B cell (primary cell): ENCODE results near the gene KIAA0232. TPM values are rescaled to one million over a fixed set of nuclear protein-coding genes. Genes with fewer than 3 reads are reported as not detected.

Experiments
- ATAC-seq: fragments of 200-7000 bp; cut with Tn5 transposase; one replicate; pipeline ENCODE4 v1.10.0; 2021; ENCODE audit warnings: low read depth, mild to moderate bottlenecking, moderate number of reproducible peaks, moderate library complexity
- CTCF ChIA-PET: fragments of 350-600 bp; sonication (Branson Sonifier 250); formaldehyde crosslinking; loops from one replicate; lab custom pipeline; 2021; ENCODE audit warnings: antibody characterized with exemption, inconsistent platforms; lab: Charles Lee
- POLR2A ChIA-PET: fragments of 350-600 bp; sonication (Branson Sonifier 250); formaldehyde crosslinking; loops from one replicate; lab custom pipeline; 2021; ENCODE audit warnings: antibody characterized with exemption; lab: Charles Lee
- DNase-seq: peaks from one replicate; pipeline ENCODE4 v3.0.0; 2013
- H2AFZ ChIP-seq: 2 replicates; pipeline ENCODE4 v1.6.1; 2012; ENCODE audit warnings: mild to moderate bottlenecking, low read depth, low read length; ENCODE audit not compliant: insufficient read depth, poor library complexity, severe bottlenecking
- H3K27ac ChIP-seq, 2 donors: 1 replicate in 1 of 2; 2 replicates in 1 of 2; pipeline ENCODE4 v1.5.1; 2012 to 2013; ENCODE audit warnings: low read length in 2 of 2, mild to moderate bottlenecking in 2 of 2, moderate library complexity in 1 of 2
- H3K27me3 ChIP-seq, 4 experiments: fragments of 200-600 bp in 1 of 4; sonication (generic) in 1 of 4; replicated peaks in 1 of 4; 1 replicate in 2 of 4; 2 replicates in 2 of 4; pipeline versions ENCODE4 v1.6.1 to v1.7.0; 2013 to 2016; ENCODE audit warnings: low read length in 3 of 4, mild to moderate bottlenecking in 2 of 4, mixed read lengths in 1 of 4, moderate library complexity in 1 of 4; ENCODE audit not compliant: insufficient read depth in 4 of 4, control insufficient read depth in 3 of 4; ENCODE audit errors: control extremely low read depth in 1 of 4
- H3K36me3 ChIP-seq, 2 experiments: replicated peaks in 1 of 2; 1 replicate in 1 of 2; 2 replicates in 1 of 2; pipeline versions ENCODE4 v1.6.1 to v1.7.1; 2013; ENCODE audit warnings: low read length in 1 of 2; ENCODE audit not compliant: insufficient read depth in 2 of 2, control insufficient read depth in 1 of 2; ENCODE audit errors: control extremely low read depth in 1 of 2, extremely low read depth in 1 of 2
- H3K4me1 ChIP-seq, 2 donors: fragments of 200-600 bp in 1 of 2; sonication (generic) in 1 of 2; 1 replicate in 1 of 2; 2 replicates in 1 of 2; pipeline versions ENCODE4 v1.5.1 to v1.6.1; 2013 to 2017; ENCODE audit warnings: low read length in 2 of 2; ENCODE audit not compliant: control insufficient read depth in 2 of 2, insufficient read depth in 2 of 2
- H3K4me2 ChIP-seq: replicated peaks from 2 replicates; pipeline ENCODE3; 2012; ENCODE audit warnings: mild to moderate bottlenecking, low read depth, low read length; ENCODE audit not compliant: poor library complexity, severe bottlenecking
- H3K4me3 ChIP-seq, 5 experiments: fragments of 200-600 bp in 1 of 5; sonication (generic) in 1 of 5; 1 replicate in 3 of 5; 2 replicates in 2 of 5; pipeline versions ENCODE4 v1.5.1 to v1.7.0; 2011 to 2016; ENCODE audit warnings: low read length in 4 of 5, mild to moderate bottlenecking in 4 of 5, low read depth in 2 of 5, control low read depth in 1 of 5, moderate library complexity in 1 of 5; ENCODE audit not compliant: insufficient read depth in 1 of 5; ENCODE audit errors: control extremely low read depth in 1 of 5, extremely low read depth in 1 of 5
- H3K79me2 ChIP-seq: fragments of 200-600 bp; sonication (generic); one replicate; pipeline ENCODE4 v1.6.0; 2016; ENCODE audit warnings: low read length; ENCODE audit not compliant: control insufficient read depth, insufficient read depth
- H3K9ac ChIP-seq: fragments of 200-600 bp; sonication (generic); 2 replicates; pipeline ENCODE4 v1.6.1; 2017; ENCODE audit warnings: mild to moderate bottlenecking, low read length, moderate library complexity
- H3K9me3 ChIP-seq, 3 donors: one replicate each; pipeline versions ENCODE4 v1.6.1 to v1.7.1; 2013; ENCODE audit warnings: low read length in 2 of 3; ENCODE audit not compliant: control insufficient read depth in 2 of 3, insufficient read depth in 1 of 3; ENCODE audit errors: control extremely low read depth in 1 of 3
- H4K20me1 ChIP-seq: 2 replicates; pipeline ENCODE4 v1.6.0; 2012; ENCODE audit warnings: mild to moderate bottlenecking, low read length; ENCODE audit not compliant: insufficient read depth, control insufficient read depth, poor library complexity, severe bottlenecking
- H3K27ac Mint-ChIP-seq: one replicate; pipeline ENCODE4 v1.8.0; 2021; ENCODE audit warnings: mixed read lengths
- H3K27me3 Mint-ChIP-seq: one replicate; pipeline ENCODE4 v1.8.0; 2021; ENCODE audit warnings: mixed read lengths
- H3K4me1 Mint-ChIP-seq: one replicate; pipeline ENCODE4 v1.8.0; 2021; ENCODE audit warnings: mixed read lengths
- H3K4me3 Mint-ChIP-seq: one replicate; pipeline ENCODE4 v1.8.0; 2021; ENCODE audit warnings: mixed read lengths
- H3K9me3 Mint-ChIP-seq: one replicate; pipeline ENCODE4 v1.8.0; 2022; ENCODE audit warnings: mixed read lengths; ENCODE audit not compliant: insufficient read depth
- EZH2 ChIP-seq: IDR thresholded peaks from 2 replicates; pipeline ENCODE4 v1.6.1; 2012; ENCODE audit warnings: borderline replicate concordance, low read depth, mild to moderate bottlenecking, moderate library complexity, low read length; ENCODE audit not compliant: insufficient read depth, poor library complexity, severe bottlenecking
- WGBS: methylation state at CpG from one replicate; pipeline ENCODE4 v1.1.5; 2013; ENCODE audit warnings: missing lambda C conversion rate; ENCODE audit not compliant: insufficient coverage; 5-methylcytosine and 5-hydroxymethylcytosine counted together
- intact Hi-C: fragments of 100-400 bp; cut with micrococcal nuclease; formaldehyde crosslinking; loops from one replicate; pipeline ENCODE4 v1.10.0; 2022
- polyA plus RNA-seq: library from polyadenylated mRNA; depleted of rRNA; stranded (reverse); fragments of >200 nt; gene quantifications from 2 replicates; pipeline ENCODE4 v1.2.3, GENCODE V29; 2012
- total RNA-seq, 2 donors: library from RNA; stranded (reverse); fragments of 120-200 nt in 1 of 2; gene quantifications; 1 replicate in 1 of 2; 2 replicates in 1 of 2; pipeline versions ENCODE4 v1.2.3 to v1.2.4, GENCODE V29; 2013 to 2022
- TF ChIP-seq, protein P1 (sequence below): fragments of 200-600 bp; IDR thresholded peaks from one replicate; pipeline ENCODE4 v1.8.0; 2022; ENCODE audit warnings: antibody characterized with exemption, mild to moderate bottlenecking

KIAA0232 gene
- total and polyA plus RNA-seq, 2 donors (not counting 1 experiment from before 2014, with no cell fraction given), result 2.9 to 20.8 TPM

- peaks cover 0 to 9% of the 10 kb centered on the region in 2 donors for H3K4me1 ChIP-seq
- no peak overlapping the region for H3K9ac ChIP-seq
- DNase-seq, result no peak
- H3K79me2 ChIP-seq, result no peaks in the 10 kb centered on the region
- H3K4me3 Mint-ChIP-seq, result no peak overlapping the region
- peaks cover 0 to 8% (median 0%) of the 10 kb centered on the region in 4 experiments for H3K27me3 ChIP-seq
- ATAC-seq, result no peak
- no peak overlapping the region for H3K27ac ChIP-seq
- WGBS, result 100% methylated on average over 3 of the region's 7 CpGs
- ChIA-PET CTCF (no interaction called here), POLR2A (no interaction called here)
- H4K20me1 ChIP-seq, result no peaks in the 10 kb centered on the region
- no peaks in the 10 kb centered on the region for H3K36me3 ChIP-seq
- no peaks in the 10 kb centered on the region for H3K9me3 ChIP-seq
- no peak overlapping the region for H3K27ac Mint-ChIP-seq
- no peak for TF ChIP-seq EZH2
- TF ChIP-seq, protein P1, sequence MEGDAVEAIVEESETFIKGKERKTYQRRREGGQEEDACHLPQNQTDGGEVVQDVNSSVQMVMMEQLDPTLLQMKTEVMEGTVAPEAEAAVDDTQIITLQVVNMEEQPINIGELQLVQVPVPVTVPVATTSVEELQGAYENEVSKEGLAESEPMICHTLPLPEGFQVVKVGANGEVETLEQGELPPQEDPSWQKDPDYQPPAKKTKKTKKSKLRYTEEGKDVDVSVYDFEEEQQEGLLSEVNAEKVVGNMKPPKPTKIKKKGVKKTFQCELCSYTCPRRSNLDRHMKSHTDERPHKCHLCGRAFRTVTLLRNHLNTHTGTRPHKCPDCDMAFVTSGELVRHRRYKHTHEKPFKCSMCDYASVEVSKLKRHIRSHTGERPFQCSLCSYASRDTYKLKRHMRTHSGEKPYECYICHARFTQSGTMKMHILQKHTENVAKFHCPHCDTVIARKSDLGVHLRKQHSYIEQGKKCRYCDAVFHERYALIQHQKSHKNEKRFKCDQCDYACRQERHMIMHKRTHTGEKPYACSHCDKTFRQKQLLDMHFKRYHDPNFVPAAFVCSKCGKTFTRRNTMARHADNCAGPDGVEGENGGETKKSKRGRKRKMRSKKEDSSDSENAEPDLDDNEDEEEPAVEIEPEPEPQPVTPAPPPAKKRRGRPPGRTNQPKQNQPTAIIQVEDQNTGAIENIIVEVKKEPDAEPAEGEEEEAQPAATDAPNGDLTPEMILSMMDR, result no peak
- H3K4me2 ChIP-seq, result no peak overlapping the region
- intact Hi-C loops, result no loop called here
- H3K4me1 Mint-ChIP-seq, result peaks cover 2% of the 10 kb centered on the region
- no peak overlapping the region for H2AFZ ChIP-seq
- H3K9me3 Mint-ChIP-seq, result no peaks in the 10 kb centered on the region
- H3K4me3 ChIP-seq, result no peak overlapping the region
- H3K27me3 Mint-ChIP-seq, result peaks cover 21% of the 10 kb centered on the region
These were observed 12.5 kb upstream of the KIAA0232 start for GRCh38 chr4:6769989-6770420.

DNA sequence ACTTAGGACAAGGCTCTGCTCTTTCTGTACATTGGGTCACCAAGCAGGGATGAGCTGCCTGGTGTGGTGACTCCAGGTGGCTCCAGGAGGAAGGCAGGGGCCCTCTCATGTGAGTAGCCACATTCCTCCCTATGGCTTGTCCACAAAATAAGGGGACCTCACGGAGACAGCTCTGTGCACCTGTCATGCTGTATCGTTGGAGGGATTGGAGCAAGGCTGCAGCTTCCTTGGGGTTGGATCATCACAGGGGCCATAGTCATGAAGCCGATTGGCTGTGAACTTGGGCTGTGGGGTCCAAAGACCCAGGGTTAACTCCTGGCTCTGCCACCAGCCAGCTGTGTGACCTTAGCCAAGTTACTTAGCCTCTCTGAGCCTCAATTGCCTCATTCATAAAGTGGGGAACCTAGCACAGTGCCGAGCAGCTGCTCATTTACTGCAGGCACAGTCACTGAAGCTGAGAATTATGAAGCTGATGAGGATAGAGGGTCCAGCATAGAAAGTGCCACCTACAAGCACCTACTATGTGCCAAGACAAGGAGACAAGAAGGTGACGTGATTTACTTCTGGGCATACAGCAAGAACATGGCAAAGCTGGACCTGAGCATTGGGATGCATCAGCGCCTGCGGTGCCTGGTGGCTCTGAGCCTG lies 11.8 kb upstream of the KIAA0232 start:
- CTCF ChIA-PET, result no interaction called here
- no peak for ATAC-seq
- no peaks in the 10 kb centered on the region for H3K36me3 ChIP-seq
- H3K27me3 ChIP-seq, result peaks cover 0 to 3% (median 0%) of the 10 kb centered on the region in 4 experiments
- H3K4me3 ChIP-seq, result no peak overlapping the region
- Mint-ChIP-seq H3K4me1 (peaks cover 2% of the 10 kb centered on the region), H3K27ac (no peak overlapping the region), H3K4me3 (no peak overlapping the region), H3K9me3 (no peaks in the 10 kb centered on the region), H3K27me3 (peaks cover 15% of the 10 kb centered on the region)
- intact Hi-C loops, result no loop called here
- H3K4me1 ChIP-seq, result peaks cover 0 to 9% of the 10 kb centered on the region in 2 donors
- no peak overlapping the region for H3K27ac ChIP-seq
- no peak for TF ChIP-seq EZH2
- TF ChIP-seq, protein P1, result no peak
- H3K79me2 ChIP-seq, result no peaks in the 10 kb centered on the region
- no peaks in the 10 kb centered on the region for H4K20me1 ChIP-seq
- no peak for DNase-seq
- POLR2A ChIA-PET, result no interaction called here
- H3K4me2 ChIP-seq, result no peak overlapping the region
- no peak overlapping the region for H2AFZ ChIP-seq
- H3K9ac ChIP-seq, result no peak overlapping the region
- WGBS, result 95% methylated on average over 7 of the region's 7 CpGs
- no peaks in the 10 kb centered on the region for H3K9me3 ChIP-seq
